SKM-1 (cell line): Measurements from ENCODE around the gene MOXD1.
"Not testable (repeated sequence)": the region's sequence is repeated elsewhere in the genome, so short reads cannot be mapped to it uniquely, and the experiment has no call there.

Experiments
- DNase-seq: peaks from one replicate; lab custom pipeline; 2025; ENCODE audit not compliant: unreplicated experiment; lab: John Stamatoyannopoulos, UW

The MOXD1 gene

DNA sequence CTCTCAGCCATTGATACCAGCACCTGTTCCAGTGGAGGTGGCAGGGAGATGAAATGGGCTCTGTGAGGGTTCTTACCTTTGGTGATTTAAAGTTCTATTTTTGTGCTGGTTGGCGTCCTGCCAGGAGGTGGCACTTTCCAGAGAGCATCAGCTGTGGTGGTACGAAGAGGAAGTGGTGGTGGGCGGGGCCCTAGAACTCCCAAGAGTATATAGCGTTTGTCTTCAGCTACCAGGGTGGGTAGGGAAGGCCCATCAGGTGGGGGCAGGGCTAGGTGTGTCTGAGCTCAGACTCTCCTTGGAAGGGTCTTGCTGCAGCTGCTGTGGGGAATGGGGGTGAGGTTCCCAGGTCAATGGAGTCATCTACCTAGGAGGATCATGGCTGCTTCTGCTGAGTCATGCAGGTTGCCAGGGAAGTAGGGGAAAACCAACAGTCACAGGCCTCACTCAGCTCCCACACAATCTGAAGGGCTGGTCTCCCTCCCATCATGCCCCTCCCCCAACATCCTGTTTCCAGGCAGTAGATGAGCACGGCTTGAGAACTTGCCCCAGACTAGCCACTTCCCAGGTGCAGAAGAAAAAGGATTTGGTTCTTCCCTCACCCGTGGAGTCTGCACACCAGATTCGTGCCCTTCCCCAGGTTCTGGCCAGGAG is 46.6 kb downstream of the MOXD1 start:
- DNase-seq: no peak

DNA sequence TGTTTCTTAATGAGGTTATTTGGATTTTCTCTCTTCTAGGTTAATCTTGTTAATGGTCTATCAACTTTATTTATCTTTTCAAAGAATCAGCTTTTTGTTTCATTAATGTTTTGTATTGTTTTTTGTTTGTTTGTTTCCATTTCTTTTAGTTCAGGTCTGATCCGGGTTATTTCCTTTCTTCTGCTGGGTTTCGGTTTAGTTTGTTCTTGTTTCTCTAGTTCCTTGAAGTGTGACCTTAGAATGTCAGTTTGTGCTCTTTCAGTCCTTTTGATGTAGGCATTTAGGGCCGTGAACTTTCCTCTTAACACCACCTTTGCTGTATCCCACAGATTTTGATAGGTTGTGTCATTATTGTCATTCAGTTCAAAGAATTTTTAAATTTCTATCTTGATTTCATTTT is 49.3 kb downstream of the MOXD1 start:
- not testable (repeated sequence) for DNase-seq

DNA sequence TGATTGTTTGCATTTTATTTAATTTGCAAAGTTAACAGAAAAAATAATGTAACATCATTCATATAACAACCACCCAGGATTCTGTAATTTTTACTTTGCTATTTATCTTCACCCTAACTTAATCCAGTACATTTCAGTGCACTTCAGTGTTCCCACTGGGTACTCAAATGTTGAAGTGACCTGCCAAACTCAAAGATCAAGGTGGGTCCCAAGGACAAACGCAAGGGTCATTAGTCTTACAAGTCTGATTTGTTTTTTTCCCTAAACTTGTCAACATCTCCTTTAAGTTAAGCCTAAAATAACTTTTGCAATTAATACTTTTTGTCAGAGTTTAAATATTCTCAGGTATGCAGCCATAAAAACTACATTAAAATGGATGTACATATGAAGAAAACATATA is 53.0 kb downstream of the MOXD1 start:
- no peak for DNase-seq

GRCh38 chr6:132344811-132345210 is 56.5 kb downstream of the MOXD1 start:
- no peak for DNase-seq

DNA sequence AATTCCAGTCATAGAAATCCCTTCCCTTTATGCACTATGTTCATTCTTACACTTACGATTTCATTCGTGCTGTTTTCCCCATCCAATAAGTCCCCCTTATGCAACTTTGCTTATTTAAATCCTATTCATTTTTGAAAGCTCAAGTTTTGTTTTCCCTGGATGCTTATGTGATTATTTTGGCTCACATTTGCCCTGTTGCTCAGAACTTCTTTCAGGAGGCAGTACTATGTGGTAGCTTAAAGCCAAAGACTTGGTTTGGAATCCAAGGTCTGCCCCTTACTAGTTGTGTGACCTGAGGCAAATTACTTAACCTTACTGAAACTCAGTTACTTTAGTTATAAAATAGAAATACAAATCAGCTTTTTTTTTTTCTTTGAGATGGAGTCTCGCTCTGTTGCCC is 59.6 kb downstream of the MOXD1 start:
- DNase-seq: no peak

- DNase-seq: no peak
These were observed 66.8 kb downstream of the MOXD1 start for GRCh38 chr6:132334521-132334885.

DNA sequence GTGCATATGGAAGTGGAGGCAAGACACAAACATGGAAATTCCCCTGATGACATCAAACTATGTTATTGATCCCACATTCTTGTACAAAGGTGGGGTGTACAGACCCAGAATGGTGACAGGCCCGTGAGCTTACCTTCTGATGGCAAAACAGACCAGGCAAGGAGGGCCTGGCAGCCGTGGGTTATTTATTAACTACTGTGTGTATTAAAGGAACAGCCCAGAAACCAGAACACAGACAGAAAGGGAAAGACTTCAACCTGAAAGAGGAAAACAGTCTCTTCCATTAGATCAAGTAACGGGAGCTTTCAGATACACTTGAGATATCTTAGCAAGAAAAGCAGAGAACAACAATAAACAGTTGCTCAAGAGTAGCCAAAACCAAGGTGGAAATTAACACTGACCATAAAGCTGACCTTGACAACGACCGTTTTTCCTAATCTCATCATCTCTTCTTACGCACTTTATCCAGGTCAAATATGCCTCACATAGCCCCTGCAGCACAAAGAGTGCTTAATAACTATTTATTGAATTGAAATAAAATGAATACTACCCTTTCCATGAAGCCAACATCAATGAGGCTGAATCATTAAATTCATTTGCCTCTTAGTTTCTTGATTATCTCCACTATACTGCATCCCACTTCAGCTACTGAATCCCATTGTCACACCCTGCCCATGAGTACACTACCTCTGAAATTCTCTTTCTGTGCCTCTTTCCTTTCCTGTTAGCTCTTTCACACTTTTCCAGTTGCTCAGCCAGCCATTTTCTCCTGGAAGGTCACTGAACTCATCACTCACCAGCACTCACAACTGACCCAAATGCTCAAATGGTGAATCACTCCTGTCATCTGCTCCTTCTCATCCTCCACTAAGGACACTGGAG is 67.4 kb downstream of the MOXD1 start:
- no peak for DNase-seq

DNA sequence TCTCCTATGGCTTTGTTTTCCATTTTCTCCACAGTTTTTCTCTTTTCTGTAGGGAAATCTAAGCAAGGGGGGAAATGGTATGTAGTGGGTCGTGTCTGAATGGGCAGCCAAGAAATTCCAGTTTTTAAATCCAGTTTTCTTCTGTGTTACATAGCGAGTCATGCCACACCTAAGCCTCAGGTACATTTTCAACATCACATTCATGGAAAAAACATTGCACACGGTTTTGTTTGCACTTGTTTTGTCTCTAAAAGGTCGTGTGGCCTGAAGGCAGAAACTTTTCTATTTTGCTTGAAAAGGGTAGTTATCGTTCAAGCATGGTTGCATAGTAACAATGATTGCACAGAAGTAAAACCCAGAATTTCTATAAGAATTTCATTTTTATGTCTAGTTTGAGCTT is 70.5 kb downstream of the MOXD1 start:
- no peak for DNase-seq

DNA sequence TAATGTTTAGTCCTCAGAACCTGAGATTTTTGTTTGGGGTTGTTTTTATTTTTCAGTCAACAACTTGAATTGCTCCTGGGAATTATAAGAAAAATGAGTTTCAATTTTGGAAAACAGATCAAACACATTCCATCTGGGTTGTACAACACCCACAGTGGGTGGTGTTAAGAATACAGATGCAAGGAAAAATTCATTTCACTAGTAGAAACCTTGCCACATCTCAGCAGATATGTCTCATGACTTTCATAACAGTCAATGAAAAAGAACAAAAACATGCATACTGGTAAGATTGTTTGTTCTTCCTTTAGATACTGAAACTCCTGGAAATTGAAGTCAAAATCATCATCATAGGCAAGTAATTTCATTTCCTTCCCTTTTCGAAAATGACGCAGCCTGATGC is 78.9 kb downstream of the MOXD1 start:
- DNase-seq: no peak

GRCh38 chr6:132320007-132320406 is 81.3 kb downstream of the MOXD1 start:
- DNase-seq: no peak

DNA sequence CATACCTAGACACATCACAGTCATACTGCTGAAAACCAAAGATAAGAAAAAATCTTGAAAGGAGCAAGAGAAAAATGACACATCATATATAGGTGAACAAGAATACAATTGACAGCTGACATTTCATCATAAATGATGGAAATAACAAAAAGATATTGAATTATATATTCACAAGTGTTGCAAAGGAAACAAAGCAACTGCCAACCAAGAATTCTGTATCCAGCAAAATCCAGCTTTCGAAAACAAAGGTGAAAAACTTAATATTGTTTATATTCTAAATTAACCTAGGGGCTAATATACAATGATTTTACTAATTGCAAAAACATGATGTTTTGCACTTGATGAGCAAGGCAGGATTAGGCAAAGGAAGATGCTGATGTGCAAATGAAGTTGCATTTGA is 84.3 kb downstream of the MOXD1 start:
- no peak for DNase-seq

- DNase-seq: no peak
These were observed 86.8 kb downstream of the MOXD1 start for GRCh38 chr6:132314432-132314831.

- DNase-seq: no peak
These were observed 90.4 kb downstream of the MOXD1 start for GRCh38 chr6:132310921-132311320.

- not testable (repeated sequence) for DNase-seq
These were observed 91.1 kb downstream of the MOXD1 start for GRCh38 chr6:132310151-132310550.

DNA sequence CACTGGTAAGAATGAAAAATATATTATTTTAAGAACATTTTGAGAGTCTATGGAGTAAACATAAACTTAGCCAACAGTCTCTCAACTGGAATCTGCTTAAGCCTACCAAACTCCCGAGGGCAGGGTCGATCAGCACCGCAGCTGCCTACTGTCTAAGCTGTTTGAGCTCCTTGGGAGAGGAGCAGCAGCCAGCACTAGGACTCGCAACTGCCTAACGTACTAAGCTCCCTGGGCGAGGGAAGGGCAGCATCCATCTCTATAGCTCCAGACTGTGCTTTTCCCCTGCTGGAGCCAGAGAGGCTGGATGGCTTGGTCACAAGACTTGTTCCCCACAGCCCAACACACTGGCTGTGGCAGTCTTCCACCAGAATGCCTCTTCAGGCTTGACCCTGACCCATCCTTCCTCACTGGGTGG is 96.4 kb downstream of the MOXD1 start:
- no peak for DNase-seq

- no peak for DNase-seq
These were observed 100.8 kb downstream of the MOXD1 start for GRCh38 chr6:132300323-132300949.

GRCh38 chr6:132298344-132298949 is 102.8 kb downstream of the MOXD1 start:
- DNase-seq: no peak

DNA sequence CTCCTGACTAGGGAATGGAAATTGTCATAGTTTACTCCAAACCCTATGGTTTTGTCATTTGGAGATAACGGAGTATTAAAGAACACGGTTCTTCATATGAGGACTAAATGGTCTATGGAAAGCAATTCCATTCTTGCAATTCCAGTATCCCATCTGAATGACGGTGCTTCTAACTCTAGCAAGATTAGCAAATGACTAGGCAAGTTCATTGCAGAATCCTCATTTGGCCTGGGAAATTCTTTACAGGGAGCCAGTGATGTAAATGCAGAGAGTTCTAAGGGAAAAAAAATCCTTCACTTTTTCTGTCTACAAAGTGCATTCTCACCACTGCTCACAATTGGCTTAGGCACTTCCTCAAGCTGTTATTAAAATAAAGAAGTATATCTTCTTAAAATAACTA is 111.5 kb downstream of the MOXD1 start:
- no peak for DNase-seq

- DNase-seq: no peak
These were observed 114.2 kb downstream of the MOXD1 start for GRCh38 chr6:132287101-132287500.

DNA sequence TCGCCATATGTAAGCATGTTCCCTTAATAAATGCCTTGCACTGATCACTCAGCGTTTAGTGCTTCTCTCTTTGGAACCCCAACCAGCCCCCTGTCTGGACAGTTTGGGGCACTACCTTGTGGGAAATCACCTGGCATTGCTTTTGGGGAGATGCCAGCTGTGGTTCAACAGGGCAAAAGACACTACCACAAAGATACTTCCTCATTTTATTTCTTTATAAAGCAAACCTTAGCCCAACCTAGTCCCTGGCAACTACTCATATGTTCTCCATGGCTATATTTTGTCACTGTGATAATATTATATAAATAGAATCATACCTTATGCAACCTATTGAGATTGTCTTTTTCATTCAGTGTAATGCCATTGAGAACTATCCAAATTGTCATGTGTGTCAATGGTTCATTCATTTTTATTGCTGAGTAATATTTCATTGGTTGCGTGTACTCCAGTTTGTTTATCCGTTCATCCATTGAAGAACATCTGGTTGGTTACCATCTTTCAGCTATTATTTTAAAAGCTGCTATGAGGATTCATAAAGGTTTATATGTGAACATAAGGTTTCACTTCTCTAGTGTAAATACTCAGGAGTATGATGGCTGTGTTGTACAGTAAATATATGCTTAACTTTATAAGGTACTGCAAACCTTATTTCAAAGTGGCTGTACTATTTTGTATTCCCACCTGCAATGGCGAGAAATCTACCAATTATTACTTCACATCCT is 114.8 kb downstream of the MOXD1 start:
- DNase-seq: no peak
